Adrenal gland (tissue), 12 donors: ENCODE data around the gene CABS1. TPM values are rescaled to one million over a fixed set of nuclear protein-coding genes. Genes with fewer than 3 reads are reported as not detected.

Source experiments
- DNase-seq, 7 donors: peaks; one replicate each; pipeline ENCODE4 v3.0.0-alpha.2; 2019 to 2020
- H3K27ac ChIP-seq, 5 donors: fragments of 200-600 bp; sonication (generic) in 4 of 5; 1 replicate in 3 of 5; 2 replicates in 2 of 5; pipeline versions ENCODE4 v1.5.1 to v1.8.0; 2016 to 2020; ENCODE audit warnings: mild to moderate bottlenecking in 1 of 5
- H3K27me3 ChIP-seq: fragments of 200-600 bp; 2 replicates; pipeline ENCODE4 v1.8.0; 2021
- H3K36me3 ChIP-seq, 2 donors: fragments of 200-600 bp; replicated peaks in 1 of 2; 1 replicate in 1 of 2; 2 replicates in 1 of 2; pipeline versions ENCODE4 v1.5.1 to v1.8.0; 2018 to 2022
- H3K4me1 ChIP-seq, 2 donors: fragments of 200-600 bp; replicated peaks in 1 of 2; 1 replicate in 1 of 2; 2 replicates in 1 of 2; pipeline versions ENCODE4 v1.5.1 to v1.8.0; 2018 to 2021
- H3K4me3 ChIP-seq, 4 donors: fragments of 200-600 bp; sonication (generic) in 3 of 4; one replicate each; pipeline ENCODE4 v1.5.1; 2016 to 2018
- H3K9me3 ChIP-seq, 3 donors: fragments of 200-600 bp; sonication (generic) in 1 of 3; replicated peaks in 1 of 3; 1 replicate in 2 of 3; 2 replicates in 1 of 3; pipeline versions ENCODE4 v1.5.1 to v1.8.0; 2016 to 2021
- CTCF ChIP-seq, 6 experiments: fragments of 450-650 bp in 4 of 6; fragments of 200-600 bp in 2 of 6; sonication (generic) in 1 of 6; IDR thresholded peaks; 1 replicate in 5 of 6; 2 replicates in 1 of 6; pipeline versions ENCODE4 v1.5.1 to v1.8.0; 2016 to 2021; ENCODE audit warnings: antibody characterized with exemption in 6 of 6, mild to moderate bottlenecking in 2 of 6, moderate library complexity in 1 of 6
- POLR2A ChIP-seq, 2 donors: fragments of 450-650 bp; IDR thresholded peaks; one replicate each; pipeline ENCODE4 v1.6.1; 2017; ENCODE audit warnings: antibody characterized with exemption in 2 of 2, mild to moderate bottlenecking in 2 of 2, moderate library complexity in 1 of 2
- WGBS, 4 donors: extraction: QIAGEN DNeasy Blood & Tissue Kit in 2 of 4; methylation state at CpG; one replicate each; pipeline versions ENCODE4 v1.1.5 to v1.1.7; 2013 to 2017; 5-methylcytosine and 5-hydroxymethylcytosine counted together
- intact Hi-C, 2 donors: fragments of 100-400 bp; cut with DNase I; formaldehyde crosslinking; loops; one replicate each; pipeline versions ENCODE4 v1.14.1 to v1.15.0; 2022 to 2023
- polyA plus RNA-seq, 3 donors: library from polyadenylated mRNA; stranded (reverse); fragments of 200-250 nt in 2 of 3; fragments of 350-450 nt in 1 of 3; fragmentation: Illumina TruSeq in 1 of 3; extraction: RNeasy Lipid Tissue Mini Kit (QIAGEN cat#74804) in 1 of 3; gene quantifications; one replicate each; pipeline ENCODE4 v1.2.3, GENCODE V29; 2013 to 2014
- total RNA-seq, 9 donors: library from RNA; depleted of rRNA in 4 of 9; stranded (reverse); fragments of >200 nt in 4 of 9; fragments of 120-200 nt in 1 of 9; fragmentation: NEBNext Ultra II Directional in 1 of 9; extraction: Animal tissue kit (Norgen Biotek cat#: 25700) in 1 of 9; gene quantifications; one replicate each; pipeline versions ENCODE4 v1.1.0 to v1.2.4, GENCODE V29; 2013 to 2023
- donor health status: healthy with polysubstance abuse.
- donor health status: Bipolar disorder and iron deficiency.
- donor health status: DM: yes; HTN: yes; CAD: no.
- donor health status: DM: no; HTN: no; CAD: no.
- donor health status: DM: no; HTN: no; CAD: no.
- donor health status: DM: yes; HTN: yes; CAD: no.

CABS1 gene
- total and polyA plus RNA-seq, 12 donors, result not detected

- TF ChIP-seq POLR2A (IDR thresholded peaks at IDR 0.05) (no peak), CTCF (IDR thresholded peaks at IDR 0.05) (no peak)
- 46 to 55% (median 50%) methylated on average over 3 of the region's 3 CpGs for WGBS, 4 donors
- no peaks in the 10 kb centered on the region for H3K27me3 ChIP-seq
- H3K9me3 ChIP-seq, result peaks cover 0 to 10% (median 0%) of the 10 kb centered on the region in 3 donors
- H3K4me3 ChIP-seq, result no peak overlapping the region
- H3K27ac ChIP-seq, result no peak overlapping the region
- DNase-seq, result no peak
- intact Hi-C loops, result no loop called here
- H3K36me3 ChIP-seq, result no peaks in the 10 kb centered on the region
- no peaks in the 10 kb centered on the region for H3K4me1 ChIP-seq
Observed at GRCh38 chr4:70359115-70359661, 24.4 kb downstream of the CABS1 start.

GRCh38 chr4:70360460-70360859, 25.7 kb downstream of the CABS1 start, which contains the start of gene SMR3A:
Gene SMR3A, plus strand, starts transcription at chr4:70360760. Its CDS starts 1,356 bp downstream, at chr4:70362116.
- WGBS, 4 donors, result 69 to 76% (median 75%) methylated on average over 3 of the region's 3 CpGs
- intact Hi-C loops, result no loop called here
- H3K36me3 ChIP-seq, result no peaks in the 10 kb centered on the region
- no peak within 1 kb of the TSS for H3K27ac ChIP-seq
- no peak for TF ChIP-seq POLR2A (IDR thresholded peaks at IDR 0.05)
- no peak for TF ChIP-seq CTCF (IDR thresholded peaks at IDR 0.05)
- peaks cover 0 to 10% (median 0%) of the 10 kb centered on the region in 3 donors for H3K9me3 ChIP-seq
- no peaks in the 10 kb centered on the region for H3K4me1 ChIP-seq
- H3K27me3 ChIP-seq, result no peaks in the 10 kb centered on the region
- no peak for DNase-seq
- no peak within 1 kb of the TSS for H3K4me3 ChIP-seq

- Histone ChIP-seq H3K27me3 (no peaks in the 10 kb centered on the region), H3K9me3 (peaks cover 0 to 10% (median 0%) of the 10 kb centered on the region in 3 donors), H3K4me3 (no peak overlapping the region), H3K27ac (no peak overlapping the region), H3K36me3 (no peaks in the 10 kb centered on the region), H3K4me1 (no peaks in the 10 kb centered on the region)
- WGBS, 4 donors, result 76 to 87% (median 80%) methylated on average over 5 of the region's 5 CpGs
- DNase-seq, result no peak
- TF ChIP-seq CTCF (IDR thresholded peaks at IDR 0.05), result no peak
- no peak for TF ChIP-seq POLR2A (IDR thresholded peaks at IDR 0.05)
- intact Hi-C loops, result no loop called here
Observed at GRCh38 chr4:70364002-70364401, 29.2 kb downstream of the CABS1 start.

GRCh38 chr4:70365479-70365878, 30.7 kb downstream of the CABS1 start:
- 31 to 49% (median 35%) methylated on average over 2 of the region's 2 CpGs for WGBS, 4 donors
- Histone ChIP-seq H3K27me3 (no peaks in the 10 kb centered on the region), H3K4me1 (no peaks in the 10 kb centered on the region), H3K9me3 (peaks cover 0 to 10% (median 0%) of the 10 kb centered on the region in 3 donors), H3K4me3 (no peak overlapping the region), H3K36me3 (no peaks in the 10 kb centered on the region), H3K27ac (no peak overlapping the region)
- TF ChIP-seq CTCF (IDR thresholded peaks at IDR 0.05) (no peak), POLR2A (IDR thresholded peaks at IDR 0.05) (no peak)
- intact Hi-C loops, result no loop called here
- no peak for DNase-seq
